ENCODE data around the gene BLMH. TPM values are rescaled to one million over a fixed set of nuclear protein-coding genes. Genes with fewer than 3 reads are reported as not detected.
A peak's percentile ranks its signal among the peaks of the same experiment; 100 is the strongest.

Gene BLMH
- total RNA-seq: 10 to 100 TPM; 84.7 to 92.0 TPM
- 65.9 TPM for polyA plus RNA-seq (2013, experiment 1 of 2)
- polyA plus RNA-seq (2013, experiment 2 of 2): 59.6 TPM
- long read RNA-seq, experiment 1, transcript BLMH-201 (12 exons, 2,365 nt): major isoform, 30 of 63 reads
- long read RNA-seq, experiment 1, transcript BLMH-206 (1 exons, 2,079 nt): minor isoform, 9 of 63 reads
- long read RNA-seq, experiment 1, partial matches to known transcripts: 15 of 63 reads
- long read RNA-seq, experiment 1, other reads (novel, unspliced or antisense): 9 of 63 reads
- long read RNA-seq, experiment 2, transcript BLMH-201 (12 exons, 2,365 nt): major isoform, 117 of 146 reads
- long read RNA-seq, experiment 2, partial matches to known transcripts: 12 of 146 reads
- long read RNA-seq, experiment 2, other reads (novel, unspliced or antisense): 13 of 146 reads
- long read RNA-seq, experiment 3, transcript BLMH-201 (12 exons, 2,365 nt): major isoform, 438 of 476 reads
- long read RNA-seq, experiment 3, partial matches to known transcripts: 6 of 476 reads
- long read RNA-seq, experiment 3, other reads (novel, unspliced or antisense): 31 of 476 reads
- long read RNA-seq, experiment 4, transcript BLMH-201 (12 exons, 2,365 nt): major isoform, 50 of 64 reads
- long read RNA-seq, experiment 4, partial matches to known transcripts: 10 of 64 reads
- long read RNA-seq, experiment 4, other reads (novel, unspliced or antisense): 4 of 64 reads

- Mint-ChIP-seq H3K4me3 (peak within 1 kb of the TSS; percentile 90), H3K4me1 (peaks cover 11% of the 10 kb centered on the region), H3K27me3 (ENCODE audit: insufficient read depth) (peaks cover 5% of the 10 kb centered on the region), H3K27ac (peak within 1 kb of the TSS; percentile 94), H3K9me3 (no peaks in the 10 kb centered on the region), H3K36me3 (ENCODE audit: low read depth) (peaks cover 18% of the 10 kb centered on the region)
- peak; percentile 92 for DNase-seq
- H3K27me3 ChIP-seq (ENCODE audit: control insufficient read depth, insufficient read depth, low read length, poor library complexity, severe bottlenecking): peaks cover 6% of the 10 kb centered on the region
- 0% methylated on average over 41 to 89 of the region's 89 CpGs for WGBS, 2 experiments (ENCODE audit: insufficient coverage in 1 of 2, insufficient read length in 1 of 2)
- TF ChIP-seq CTCF (conservative IDR thresholded peaks at IDR 0.05): no peak
- H3K4me1 ChIP-seq (ENCODE audit: control insufficient read depth, insufficient read depth, low read length): peaks cover 4% of the 10 kb centered on the region
- H3K9ac ChIP-seq (ENCODE audit: extremely low read depth, low read length, poor library complexity, severe bottlenecking): peak within 1 kb of the TSS; percentile 73
- H3K27ac ChIP-seq (ENCODE audit: low read depth, low read length): peak within 1 kb of the TSS; percentile 34
- no peaks in the 10 kb centered on the region for H3K9me3 ChIP-seq (ENCODE audit: control insufficient read depth, low read length)
- peaks cover 28% of the 10 kb centered on the region for H3K36me3 ChIP-seq (ENCODE audit: control insufficient read depth, insufficient read depth, low read length)
- H3K4me3 ChIP-seq (ENCODE audit: low read length): peak within 1 kb of the TSS; percentile 91
These were observed at the start of gene BLMH for GRCh38 chr17:30291543-30292285. Gene BLMH (minus strand): TSS chr17:30291944. CDS start chr17:30291819, 125 bp downstream.

- Histone ChIP-seq H3K36me3 (ENCODE audit: control insufficient read depth, insufficient read depth, low read length) (no peaks in the 10 kb centered on the region), H3K4me1 (ENCODE audit: control insufficient read depth, insufficient read depth, low read length) (peaks cover 6% of the 10 kb centered on the region), H3K27ac (ENCODE audit: low read depth, low read length) (peak overlapping the region; percentile 12), H3K9ac (ENCODE audit: extremely low read depth, low read length, poor library complexity, severe bottlenecking) (no peak overlapping the region), H3K27me3 (ENCODE audit: control insufficient read depth, insufficient read depth, low read length, poor library complexity, severe bottlenecking) (no peaks in the 10 kb centered on the region), H3K4me3 (ENCODE audit: low read length) (no peak overlapping the region), H3K9me3 (ENCODE audit: control insufficient read depth, low read length) (no peaks in the 10 kb centered on the region)
- peak overlapping the region; percentile 91 for H3K27ac Mint-ChIP-seq
- H3K4me3 Mint-ChIP-seq: peak overlapping the region; percentile 26
- TF ChIP-seq CTCF (conservative IDR thresholded peaks at IDR 0.05): no peak
- WGBS, 2 experiments (ENCODE audit: insufficient coverage in 1 of 2, insufficient read length in 1 of 2): 37 to 45% methylated on average over 4 to 6 of the region's 6 CpGs
- no peaks in the 10 kb centered on the region for H3K36me3 Mint-ChIP-seq (ENCODE audit: low read depth)
- H3K27me3 Mint-ChIP-seq (ENCODE audit: insufficient read depth): no peaks in the 10 kb centered on the region
- no peaks in the 10 kb centered on the region for H3K9me3 Mint-ChIP-seq
- DNase-seq: peak; percentile 60
- peaks cover 22% of the 10 kb centered on the region for H3K4me1 Mint-ChIP-seq
These were observed 49.1 kb upstream of the BLMH start for GRCh38 chr17:30340801-30341356.

- H3K27me3 ChIP-seq (ENCODE audit: control insufficient read depth, insufficient read depth, low read length, poor library complexity, severe bottlenecking): no peaks in the 10 kb centered on the region
- no peaks in the 10 kb centered on the region for H3K9me3 ChIP-seq (ENCODE audit: control insufficient read depth, low read length)
- H3K36me3 Mint-ChIP-seq (ENCODE audit: low read depth): no peaks in the 10 kb centered on the region
- peaks cover 13% of the 10 kb centered on the region for H3K4me1 Mint-ChIP-seq
- WGBS, 2 experiments (ENCODE audit: insufficient coverage in 1 of 2, insufficient read length in 1 of 2): 97 to 100% methylated on average over 1 to 2 of the region's 2 CpGs
- no peak overlapping the region for H3K4me3 ChIP-seq (ENCODE audit: low read length)
- H3K27me3 Mint-ChIP-seq (ENCODE audit: insufficient read depth): no peaks in the 10 kb centered on the region
- no peaks in the 10 kb centered on the region for H3K36me3 ChIP-seq (ENCODE audit: control insufficient read depth, insufficient read depth, low read length)
- no peak for DNase-seq
- H3K27ac Mint-ChIP-seq: no peak overlapping the region
- H3K27ac ChIP-seq (ENCODE audit: low read depth, low read length): no peak overlapping the region
- peaks cover 6% of the 10 kb centered on the region for H3K4me1 ChIP-seq (ENCODE audit: control insufficient read depth, insufficient read depth, low read length)
- H3K9me3 Mint-ChIP-seq: no peaks in the 10 kb centered on the region
- no peak overlapping the region for H3K9ac ChIP-seq (ENCODE audit: extremely low read depth, low read length, poor library complexity, severe bottlenecking)
- no peak for TF ChIP-seq CTCF (conservative IDR thresholded peaks at IDR 0.05)
- no peak overlapping the region for H3K4me3 Mint-ChIP-seq
These were observed 47.3 kb upstream of the BLMH start for GRCh38 chr17:30339086-30339485.

All from endodermal cell (in vitro differentiated cells).